NK-92 treated with Interleukin-12 subunit alpha and Interleukin-12 subunit beta, amount 100 ng/mL, for 24 hours (cell line): Measurements from ENCODE around the gene CNTN1.
"Not testable (repeated sequence)": the region's sequence is repeated elsewhere in the genome, so short reads cannot be mapped to it uniquely, and the experiment has no call there.

Experiments
- DNase-seq: peaks from one replicate; lab custom pipeline; 2025; lab: John Stamatoyannopoulos, UW

CNTN1 gene

GRCh38 chr12:40701756-40702155, 9.5 kb downstream of the CNTN1 start:
- DNase-seq, result no peak

- DNase-seq, result no peak
These were observed 18.9 kb downstream of the CNTN1 start for GRCh38 chr12:40711121-40711520.

- no peak for DNase-seq
These were observed 22.4 kb downstream of the CNTN1 start for GRCh38 chr12:40714636-40715035.

GRCh38 chr12:40716037-40716436, 23.8 kb downstream of the CNTN1 start:
- DNase-seq, result no peak

GRCh38 chr12:40717576-40717975, 25.3 kb downstream of the CNTN1 start:
- DNase-seq, result no peak

GRCh38 chr12:40718878-40719372, 26.7 kb downstream of the CNTN1 start:
- DNase-seq, result no peak

- no peak for DNase-seq
These were observed 30.8 kb downstream of the CNTN1 start for GRCh38 chr12:40723001-40723400.

- no peak for DNase-seq
These were observed 34.1 kb downstream of the CNTN1 start for GRCh38 chr12:40726366-40726765.

GRCh38 chr12:40727774-40728483, 35.7 kb downstream of the CNTN1 start:
- DNase-seq, result no peak

GRCh38 chr12:40730281-40730680, 38.0 kb downstream of the CNTN1 start:
- no peak for DNase-seq

- no peak for DNase-seq
These were observed 41.6 kb downstream of the CNTN1 start for GRCh38 chr12:40733871-40734270.

- no peak for DNase-seq
These were observed 42.0 kb downstream of the CNTN1 start for GRCh38 chr12:40734276-40734675.

- DNase-seq, result no peak
These were observed 43.5 kb downstream of the CNTN1 start for GRCh38 chr12:40735551-40736230.

- DNase-seq, result not testable (repeated sequence)
These were observed 45.2 kb downstream of the CNTN1 start for GRCh38 chr12:40737416-40737815.

GRCh38 chr12:40738856-40739255, 46.6 kb downstream of the CNTN1 start:
- no peak for DNase-seq

GRCh38 chr12:40742041-40742440, 49.8 kb downstream of the CNTN1 start:
- no peak for DNase-seq

- no peak for DNase-seq
These were observed 53.1 kb downstream of the CNTN1 start for GRCh38 chr12:40745386-40745785.

GRCh38 chr12:40749863-40750262, 57.6 kb downstream of the CNTN1 start:
- DNase-seq, result no peak

GRCh38 chr12:40752011-40752410, 59.8 kb downstream of the CNTN1 start:
- no peak for DNase-seq

- DNase-seq, result no peak
These were observed 68.6 kb downstream of the CNTN1 start for GRCh38 chr12:40760821-40761220.

GRCh38 chr12:40762072-40762471, 69.8 kb downstream of the CNTN1 start:
- no peak for DNase-seq

GRCh38 chr12:40768125-40768864, 76.1 kb downstream of the CNTN1 start:
- DNase-seq, result no peak

- DNase-seq, result no peak
These were observed 77.6 kb downstream of the CNTN1 start for GRCh38 chr12:40769846-40770245.
